ENCODE measurements around the gene CD164L2.
"Not testable (repeated sequence)": the region's sequence is repeated elsewhere in the genome, so short reads cannot be mapped to it uniquely, and the experiment has no call there.

Gene CD164L2

DNA sequence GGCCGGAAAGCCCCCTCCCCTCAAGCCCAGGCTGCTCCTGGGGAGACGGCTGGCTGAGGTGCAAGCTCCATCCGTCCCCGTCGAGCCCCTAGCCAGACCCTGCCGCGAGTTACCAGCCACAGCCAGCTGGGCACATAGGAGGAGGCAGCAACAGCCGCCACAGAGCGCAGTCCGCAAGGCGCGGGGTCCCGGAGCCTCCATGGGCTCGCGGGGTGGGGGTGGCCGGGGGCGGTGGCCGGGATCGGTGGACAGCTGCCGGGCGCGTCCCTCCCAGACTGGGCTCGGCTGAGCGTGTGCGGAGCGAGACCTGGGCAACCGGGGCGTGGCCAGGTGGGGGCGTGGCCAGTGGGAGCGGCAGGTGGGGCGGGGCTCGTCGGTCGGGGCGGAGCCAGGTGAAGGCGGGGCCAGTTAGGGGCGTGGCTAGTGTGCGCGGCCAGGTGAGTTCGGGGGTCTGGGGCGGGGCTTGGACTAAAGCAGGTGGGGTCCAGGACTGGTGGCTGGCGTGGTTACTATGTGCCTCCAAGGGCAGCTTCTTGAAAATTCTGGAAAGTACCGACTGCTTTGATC lies at the start of gene CD164L2:
Gene CD164L2, minus strand, starts transcription at position 295 of the 567 bp plus-strand sequence. Its CDS starts 94 bp downstream, at position 201.
- DNase-seq, result no peak

GRCh38 chr1:27432725-27433124 lies 49.6 kb upstream of the CD164L2 start:
- DNase-seq, result not testable (repeated sequence)

- DNase-seq, result no peak
Measured at GRCh38 chr1:27431601-27431940, 48.4 kb upstream of the CD164L2 start.

DNA sequence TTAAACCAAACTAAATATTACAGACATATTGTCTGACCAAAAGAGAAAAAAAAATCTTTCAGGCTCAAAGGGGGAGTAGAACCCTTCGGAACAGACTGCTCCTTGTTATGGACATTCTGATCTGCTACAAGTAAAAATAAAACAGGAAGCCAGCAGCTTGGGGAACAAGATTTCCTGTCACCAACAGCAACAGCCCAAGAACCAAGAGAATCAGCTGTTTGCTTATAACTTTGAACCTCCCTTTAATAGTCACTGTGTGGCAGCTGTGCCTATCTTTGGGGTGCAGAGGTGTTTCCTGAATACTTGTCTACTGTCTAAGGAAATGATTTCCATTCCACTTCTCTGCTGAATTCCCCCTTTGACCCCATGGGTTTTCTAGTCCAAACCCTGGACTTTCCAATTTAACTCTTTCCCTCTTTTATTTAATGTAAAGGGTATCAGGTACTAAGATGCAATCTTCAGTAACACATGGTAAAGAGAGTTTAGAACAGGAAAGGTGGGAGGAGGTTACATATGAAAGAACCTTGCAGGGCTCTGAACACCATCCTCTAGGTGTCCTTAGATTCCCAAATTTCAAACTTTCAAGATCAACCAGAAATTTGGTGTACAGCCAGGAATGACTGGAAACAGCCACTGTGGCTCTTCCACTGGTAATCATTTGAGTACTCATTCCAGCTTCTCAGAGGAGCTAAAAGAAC lies 47.9 kb upstream of the CD164L2 start:
- DNase-seq, result no peak

DNA sequence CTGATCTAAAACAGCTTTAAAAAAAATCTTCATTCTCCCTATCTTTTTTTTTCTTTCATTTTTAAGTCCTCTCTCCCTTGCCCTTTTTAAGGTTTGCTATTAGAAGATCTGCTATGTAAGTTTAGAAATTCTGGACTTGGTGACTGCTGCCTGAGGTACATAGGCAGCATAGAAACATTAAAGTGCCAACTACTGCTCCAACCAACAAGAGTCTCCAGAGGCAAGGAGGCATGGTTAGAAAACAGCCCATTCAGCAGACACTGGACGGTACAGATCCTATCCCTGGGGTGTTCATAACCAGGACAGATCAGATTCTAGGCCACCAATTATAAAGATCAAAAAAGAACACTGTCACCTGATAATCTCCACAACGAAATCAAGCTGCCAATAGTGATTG lies 45.9 kb upstream of the CD164L2 start:
- no peak for DNase-seq

GRCh38 chr1:27428316-27429028 lies 45.3 kb upstream of the CD164L2 start:
- no peak for DNase-seq

- DNase-seq, result no peak
Measured at GRCh38 chr1:27427816-27428315, 44.7 kb upstream of the CD164L2 start.

GRCh38 chr1:27427329-27427728 lies 44.2 kb upstream of the CD164L2 start:
- DNase-seq, result no peak

DNA sequence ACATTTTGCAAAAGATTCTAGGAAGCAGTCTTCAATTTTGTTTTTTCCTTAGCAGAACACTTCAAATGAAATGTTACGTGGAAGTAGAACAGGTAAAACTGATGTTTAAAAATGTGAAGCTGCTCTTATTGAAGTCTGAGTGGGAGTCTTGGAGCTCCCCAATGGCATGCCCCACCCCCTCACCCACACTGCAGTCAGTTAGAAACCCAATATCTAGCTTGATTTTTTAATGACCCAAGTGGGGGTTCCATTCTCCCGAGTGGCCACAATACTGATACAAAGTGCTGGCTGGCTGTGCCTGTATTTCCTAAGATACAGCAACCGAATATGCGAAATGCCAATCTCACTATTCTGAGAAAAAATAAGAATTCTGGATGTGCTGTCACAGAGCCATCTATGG lies 40.6 kb upstream of the CD164L2 start:
- no peak for DNase-seq

DNA sequence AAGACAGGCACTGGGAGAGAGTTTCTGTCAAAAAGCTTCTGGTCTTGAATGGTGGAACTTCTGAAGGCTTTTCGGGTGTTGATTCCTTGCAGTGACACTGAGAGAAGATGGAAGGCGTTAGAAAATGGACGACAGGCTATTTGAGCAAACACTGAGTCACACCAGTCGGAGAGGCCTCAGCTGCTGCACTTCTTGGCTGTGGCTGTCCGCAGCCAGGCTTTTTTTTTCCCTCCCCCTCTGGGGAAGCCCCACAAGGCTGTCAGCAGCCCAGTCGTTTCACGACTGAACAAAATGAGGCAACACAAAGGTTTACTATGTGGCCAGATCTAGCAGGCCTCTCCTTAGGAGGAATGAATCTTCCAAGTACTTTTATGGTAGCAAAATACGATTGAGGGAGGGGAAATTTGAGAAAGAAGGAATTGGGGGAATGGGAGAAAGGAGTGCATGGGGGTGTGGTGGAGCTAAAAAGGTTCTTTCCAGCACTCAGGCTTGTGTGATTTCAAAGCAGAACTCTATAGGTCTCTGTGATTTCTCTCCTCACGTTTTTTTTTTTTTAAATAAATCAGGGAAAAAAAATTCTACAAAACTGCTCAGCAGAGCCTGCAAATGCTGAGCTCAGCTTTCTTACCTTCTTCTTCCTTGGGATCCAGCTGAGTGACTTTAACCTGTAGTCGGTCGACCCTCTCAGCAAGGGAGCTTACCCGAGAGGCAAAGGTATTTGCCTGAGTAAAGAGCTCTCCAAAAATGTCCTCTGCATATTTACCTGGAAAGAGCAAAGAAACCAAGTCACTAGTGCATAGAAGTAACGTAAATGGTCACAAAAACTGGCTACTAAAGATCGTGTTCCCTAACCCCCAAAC lies 35.4 kb upstream of the CD164L2 start:
- DNase-seq, result no peak

DNA sequence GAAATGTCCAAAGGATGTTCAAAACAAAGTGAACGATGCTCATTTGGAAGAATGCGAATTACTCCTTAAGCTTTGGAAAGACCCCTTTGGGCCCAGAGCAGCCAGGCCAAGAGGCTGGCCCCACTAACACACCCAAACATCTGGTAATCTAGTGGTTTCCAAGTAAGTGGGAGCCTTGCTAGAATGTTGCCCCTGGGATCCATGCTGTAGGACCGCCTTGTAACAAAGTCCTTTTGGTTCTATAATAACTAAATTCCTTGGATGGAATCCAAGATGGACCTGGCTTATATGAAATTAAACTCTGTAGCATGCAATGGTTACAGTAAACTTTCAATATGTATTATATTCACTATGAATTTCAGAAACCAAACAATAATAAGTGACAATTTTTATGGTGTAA lies 34.6 kb upstream of the CD164L2 start:
- DNase-seq, result no peak

DNA sequence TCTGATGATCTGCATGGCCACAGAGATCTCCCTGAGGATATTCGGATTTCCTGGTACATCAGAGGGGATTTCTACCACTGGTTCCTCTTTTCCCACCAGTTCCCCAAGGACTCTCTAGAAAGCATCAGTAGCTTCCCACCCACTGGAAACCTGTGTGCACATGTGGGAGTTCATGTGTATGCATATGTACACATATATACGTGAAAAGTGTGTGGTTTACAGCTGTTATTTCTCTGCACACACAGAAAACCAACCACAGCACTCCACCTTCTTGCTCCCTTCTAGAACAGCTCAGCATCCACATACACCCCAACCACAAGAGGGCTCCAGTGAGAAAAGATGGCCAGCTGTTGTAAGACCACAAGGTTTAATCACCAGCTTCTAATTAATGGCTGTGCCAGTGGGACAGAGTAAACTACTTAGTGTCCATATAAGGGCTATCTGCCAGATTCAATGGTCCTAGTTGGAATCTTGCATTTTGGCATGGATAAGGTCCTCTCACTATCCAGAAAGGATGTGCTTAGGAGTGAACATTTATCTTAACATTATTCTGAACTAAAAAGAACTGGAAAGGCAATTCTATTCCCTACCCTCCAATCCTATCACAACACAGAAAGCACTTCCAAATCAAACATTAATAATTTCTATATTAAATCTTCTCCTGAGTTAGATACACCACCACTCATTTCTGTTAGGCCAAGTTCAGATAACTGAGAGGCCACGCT lies 33.4 kb upstream of the CD164L2 start:
- no peak for DNase-seq

DNA sequence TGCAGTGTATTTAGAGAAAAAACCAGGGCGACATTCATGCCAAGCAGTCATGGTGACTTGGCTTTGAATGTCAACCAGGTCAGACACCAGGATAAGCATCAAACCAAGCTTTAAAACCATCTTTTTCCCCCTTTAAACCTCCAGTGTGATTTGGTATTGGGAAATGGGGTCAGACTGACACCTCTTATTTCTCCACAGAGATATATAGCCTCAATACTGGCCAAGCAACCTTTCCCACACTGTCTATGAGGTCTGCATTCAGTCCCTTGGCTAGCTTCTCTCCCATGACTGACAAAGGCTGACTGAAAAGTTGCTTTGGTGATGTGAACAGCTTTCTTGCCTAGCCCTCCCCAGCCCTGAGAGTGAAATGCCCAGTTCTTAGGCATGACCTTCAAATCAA lies 31.0 kb upstream of the CD164L2 start:
- no peak for DNase-seq

- no peak for DNase-seq
Measured at GRCh38 chr1:27413004-27413403, 29.9 kb upstream of the CD164L2 start.

DNA sequence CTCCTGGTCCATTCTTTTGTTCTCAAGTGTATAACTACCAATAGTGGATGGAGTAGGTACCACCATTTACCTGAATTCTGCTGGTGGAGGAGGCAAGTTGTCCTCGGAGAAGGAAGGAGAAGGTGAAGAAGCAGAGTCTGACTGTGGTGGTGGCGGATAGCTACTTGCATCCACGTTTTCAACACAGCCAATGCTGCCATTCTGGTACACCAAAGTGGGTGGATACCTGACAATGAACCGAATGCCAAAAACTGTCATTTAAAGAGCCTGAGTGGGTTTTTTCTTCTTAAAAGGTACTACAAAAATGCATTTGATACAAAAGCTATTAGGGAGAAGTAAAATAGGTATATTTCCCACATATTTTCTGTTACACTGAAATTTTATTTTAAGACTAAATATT lies 29.4 kb upstream of the CD164L2 start:
- no peak for DNase-seq

- DNase-seq, result no peak
Measured at GRCh38 chr1:27410709-27411108, 27.6 kb upstream of the CD164L2 start.

DNA sequence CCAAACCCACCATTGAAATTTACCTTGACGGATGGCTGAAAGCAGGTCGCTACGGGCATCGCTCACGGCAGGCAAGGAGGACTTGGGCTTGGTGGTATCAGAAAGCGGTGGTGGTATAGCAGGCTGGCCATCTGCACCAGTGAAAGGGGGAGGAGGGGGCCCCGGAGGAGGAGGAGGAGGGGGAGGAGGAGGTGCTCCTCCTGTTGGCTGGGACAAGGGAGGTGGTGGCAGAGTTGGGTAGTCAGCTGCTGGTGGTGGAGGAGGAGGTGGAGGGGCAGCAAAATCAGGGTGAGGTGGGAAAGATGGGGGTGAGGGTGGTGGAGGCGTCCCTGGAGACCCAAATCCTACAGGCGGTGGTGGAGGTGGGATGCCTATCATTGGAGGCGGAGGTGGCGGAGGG lies 26.5 kb upstream of the CD164L2 start:
- no peak for DNase-seq

GRCh38 chr1:27408151-27408550 lies 25.0 kb upstream of the CD164L2 start:
- no peak for DNase-seq

GRCh38 chr1:27406791-27407190 lies 23.7 kb upstream of the CD164L2 start:
- not testable (repeated sequence) for DNase-seq

- DNase-seq, result peak; percentile 74
Measured at GRCh38 chr1:27406362-27406680, 23.2 kb upstream of the CD164L2 start.

DNA sequence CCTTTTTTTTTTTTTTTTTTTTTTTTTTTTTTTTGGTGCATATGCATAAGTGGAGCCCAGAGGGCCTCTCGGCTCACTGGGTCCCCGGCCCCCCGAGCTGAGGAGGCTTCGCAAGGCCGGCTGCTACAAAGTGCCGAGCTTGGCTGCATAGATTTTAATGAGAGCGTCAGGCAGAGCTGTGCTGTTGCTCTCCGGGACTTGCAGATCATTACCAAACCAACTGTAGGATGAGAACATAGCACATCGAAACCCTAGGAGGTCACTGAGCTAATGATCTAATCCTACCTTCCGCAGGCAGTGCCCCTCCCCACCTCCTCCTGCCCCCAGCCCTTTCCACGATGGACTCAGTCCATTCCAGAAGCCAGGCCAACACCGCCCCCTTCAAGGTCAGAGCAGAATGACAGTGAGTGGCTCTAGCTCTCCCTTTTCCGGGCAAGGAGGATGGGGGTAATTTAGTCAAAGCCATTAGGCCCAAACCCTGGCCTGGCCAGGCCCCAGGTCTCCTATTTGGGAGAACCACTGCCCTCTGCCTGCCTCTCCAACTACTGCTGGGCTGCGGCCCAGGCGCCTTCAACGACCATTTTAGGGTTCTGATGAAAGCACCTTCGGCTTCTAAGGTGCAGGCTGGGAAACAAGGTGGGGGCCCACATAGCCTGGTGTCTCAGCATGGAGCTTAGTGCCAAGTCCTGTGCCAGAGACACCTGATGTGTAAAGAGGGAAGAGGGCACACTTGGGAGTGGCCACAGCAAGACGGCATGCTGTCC lies 22.6 kb upstream of the CD164L2 start:
- not testable (repeated sequence) for DNase-seq

DNA sequence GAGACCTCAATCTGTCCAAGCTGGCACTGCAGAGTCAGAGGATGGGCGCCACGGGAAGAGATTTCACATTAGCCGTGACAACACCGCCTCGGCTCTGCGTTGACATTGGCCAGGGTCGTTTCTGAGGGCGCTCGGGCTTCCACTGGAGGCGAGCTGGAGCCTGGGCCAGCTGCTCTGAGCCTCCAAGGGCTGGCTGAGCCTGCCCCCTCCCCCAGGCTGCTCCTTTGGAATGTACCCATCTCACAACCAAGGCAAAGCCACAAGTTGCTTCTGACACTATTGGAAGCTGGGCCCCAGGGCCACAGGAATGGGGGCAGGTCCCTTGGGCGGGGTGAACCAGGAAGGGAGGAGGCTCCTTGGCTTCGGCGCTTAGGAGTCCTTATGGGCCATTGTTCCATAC lies 21.9 kb upstream of the CD164L2 start:
- no peak for DNase-seq

Measured in NCI-H2107 (cell line).